ENCODE results near the gene TXNRD1. TPM values are rescaled to one million over a fixed set of nuclear protein-coding genes. Genes with fewer than 3 reads are reported as not detected.
"Not testable (repeated sequence)": the region's sequence is repeated elsewhere in the genome, so short reads cannot be mapped to it uniquely, and the experiment has no call there.

The TXNRD1 gene
- total RNA-seq, 4 donors from 2014 or later = 33.1 to 52.1 (median 39.4) TPM

DNA sequence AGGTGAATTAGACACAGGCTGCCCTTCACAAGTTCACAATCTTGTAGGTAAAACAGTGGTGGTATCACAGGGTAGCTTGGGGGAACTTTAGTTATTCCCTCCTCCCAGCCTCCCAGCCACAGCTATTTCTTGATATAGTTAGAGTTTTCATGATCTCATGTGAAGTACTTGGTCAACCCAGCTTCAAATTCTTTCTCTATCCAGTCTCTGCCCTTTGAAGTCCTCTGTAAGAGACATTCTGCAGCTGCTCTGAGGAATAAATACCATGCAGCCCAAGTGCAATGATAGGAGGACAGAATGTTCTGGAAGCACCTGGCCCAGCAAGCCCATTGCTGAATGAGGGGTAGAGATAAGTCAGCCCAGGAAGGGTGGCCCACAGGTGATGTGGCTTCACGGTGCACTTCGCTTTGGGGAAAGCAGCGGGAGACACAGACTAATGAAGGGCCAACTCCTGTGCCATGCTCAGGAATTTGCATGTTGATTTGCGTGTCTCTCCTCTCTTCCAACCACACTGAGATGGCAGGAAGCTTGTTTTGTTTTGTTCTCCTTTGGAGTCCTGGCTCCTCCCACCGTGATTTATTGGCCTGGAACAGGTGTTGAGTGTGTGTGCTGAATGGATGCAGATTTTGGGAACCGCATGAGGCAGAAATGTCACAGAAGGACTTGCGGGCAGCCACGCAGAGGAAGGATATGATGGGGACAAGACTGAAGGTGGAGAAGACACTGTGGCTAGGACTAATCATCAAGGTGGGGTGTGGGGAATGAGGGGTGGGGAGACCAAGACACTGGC lies 8.0 kb upstream of the TXNRD1 start:
- Histone ChIP-seq H3K4me3 (no peak overlapping the region), H3K27me3 (no peaks in the 10 kb centered on the region), H3K27ac (no peak overlapping the region), H3K9me3 (no peaks in the 10 kb centered on the region), H3K36me3 (no peaks in the 10 kb centered on the region), H3K4me1 (no peaks in the 10 kb centered on the region)
- DNase-seq (ENCODE audit: low spot score in 2 of 2) = no peak
- 78% methylated on average over 8 of the region's 8 CpGs for WGBS
- TF ChIP-seq POLR2A (IDR thresholded peaks at IDR 0.05) (no peak), POLR2AphosphoS5 (IDR thresholded peaks at IDR 0.05) (no peak), EP300 (IDR thresholded peaks at IDR 0.05) (no peak)
- TF ChIP-seq, protein P1, sequence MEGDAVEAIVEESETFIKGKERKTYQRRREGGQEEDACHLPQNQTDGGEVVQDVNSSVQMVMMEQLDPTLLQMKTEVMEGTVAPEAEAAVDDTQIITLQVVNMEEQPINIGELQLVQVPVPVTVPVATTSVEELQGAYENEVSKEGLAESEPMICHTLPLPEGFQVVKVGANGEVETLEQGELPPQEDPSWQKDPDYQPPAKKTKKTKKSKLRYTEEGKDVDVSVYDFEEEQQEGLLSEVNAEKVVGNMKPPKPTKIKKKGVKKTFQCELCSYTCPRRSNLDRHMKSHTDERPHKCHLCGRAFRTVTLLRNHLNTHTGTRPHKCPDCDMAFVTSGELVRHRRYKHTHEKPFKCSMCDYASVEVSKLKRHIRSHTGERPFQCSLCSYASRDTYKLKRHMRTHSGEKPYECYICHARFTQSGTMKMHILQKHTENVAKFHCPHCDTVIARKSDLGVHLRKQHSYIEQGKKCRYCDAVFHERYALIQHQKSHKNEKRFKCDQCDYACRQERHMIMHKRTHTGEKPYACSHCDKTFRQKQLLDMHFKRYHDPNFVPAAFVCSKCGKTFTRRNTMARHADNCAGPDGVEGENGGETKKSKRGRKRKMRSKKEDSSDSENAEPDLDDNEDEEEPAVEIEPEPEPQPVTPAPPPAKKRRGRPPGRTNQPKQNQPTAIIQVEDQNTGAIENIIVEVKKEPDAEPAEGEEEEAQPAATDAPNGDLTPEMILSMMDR (IDR thresholded peaks at IDR 0.05) = no peak

DNA sequence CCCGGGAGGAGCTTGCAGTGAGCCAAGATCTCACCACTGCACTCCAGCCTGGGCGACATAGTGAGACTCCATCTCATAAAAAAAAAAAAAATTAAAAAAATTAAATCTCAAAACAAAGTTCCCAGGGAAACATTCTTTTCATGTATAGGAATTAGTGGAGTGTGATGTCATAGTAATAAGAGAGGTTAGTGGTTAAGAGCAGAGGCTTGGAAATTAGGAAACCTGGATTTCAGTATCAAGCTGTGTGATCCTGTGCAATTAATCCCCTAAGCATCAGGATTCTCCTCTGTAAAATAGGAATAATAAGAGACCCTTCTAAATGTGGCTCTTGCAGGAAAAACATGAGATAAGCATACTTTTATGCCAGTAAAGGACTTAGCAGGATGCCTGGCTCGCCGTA lies 3.1 kb upstream of the TXNRD1 start:
- no peak overlapping the region for H3K27ac ChIP-seq
- no peak for DNase-seq (ENCODE audit: low spot score in 2 of 2)
- no peaks in the 10 kb centered on the region for H3K9me3 ChIP-seq
- H3K4me1 ChIP-seq = peaks cover 10% of the 10 kb centered on the region
- 90% methylated on average over 4 of the region's 4 CpGs for WGBS
- no peaks in the 10 kb centered on the region for H3K27me3 ChIP-seq
- H3K36me3 ChIP-seq = no peaks in the 10 kb centered on the region
- H3K4me3 ChIP-seq = no peak overlapping the region
- no peak for TF ChIP-seq POLR2AphosphoS5 (IDR thresholded peaks at IDR 0.05)
- TF ChIP-seq, protein P1 (IDR thresholded peaks at IDR 0.05) = no peak
- no peak for TF ChIP-seq POLR2A (IDR thresholded peaks at IDR 0.05)
- no peak for TF ChIP-seq EP300 (IDR thresholded peaks at IDR 0.05)

DNA sequence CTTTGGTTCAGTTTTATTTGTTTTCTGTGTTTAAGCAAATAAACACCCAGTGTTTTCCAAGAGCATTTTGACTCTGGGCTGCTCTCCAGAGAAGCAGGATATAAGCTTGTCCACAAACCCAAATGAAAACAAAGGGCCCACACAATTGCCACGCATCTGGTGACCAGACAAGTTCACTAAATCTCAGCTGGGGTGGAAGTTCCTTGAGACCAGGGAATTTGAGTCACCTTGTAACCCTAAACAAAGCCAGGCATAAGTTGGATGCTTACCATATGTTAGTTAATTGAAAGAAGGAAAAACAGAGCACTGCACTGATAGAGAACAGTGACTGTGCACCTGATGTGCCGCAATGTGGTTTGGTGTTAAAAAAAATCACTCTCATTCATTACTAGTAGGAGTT lies 1.6 kb upstream of the TXNRD1 start:
- Histone ChIP-seq H3K9me3 (no peaks in the 10 kb centered on the region), H3K4me1 (peaks cover 13% of the 10 kb centered on the region), H3K36me3 (no peaks in the 10 kb centered on the region), H3K27ac (no peak overlapping the region), H3K4me3 (no peak overlapping the region), H3K27me3 (no peaks in the 10 kb centered on the region)
- no peak for DNase-seq (ENCODE audit: low spot score in 2 of 2)
- no peak for TF ChIP-seq POLR2A (IDR thresholded peaks at IDR 0.05)
- no peak for TF ChIP-seq EP300 (IDR thresholded peaks at IDR 0.05)
- no peak for TF ChIP-seq POLR2AphosphoS5 (IDR thresholded peaks at IDR 0.05)
- TF ChIP-seq, protein P1 (IDR thresholded peaks at IDR 0.05) = no peak
- WGBS = 57% methylated on average over 2 of the region's 2 CpGs

DNA sequence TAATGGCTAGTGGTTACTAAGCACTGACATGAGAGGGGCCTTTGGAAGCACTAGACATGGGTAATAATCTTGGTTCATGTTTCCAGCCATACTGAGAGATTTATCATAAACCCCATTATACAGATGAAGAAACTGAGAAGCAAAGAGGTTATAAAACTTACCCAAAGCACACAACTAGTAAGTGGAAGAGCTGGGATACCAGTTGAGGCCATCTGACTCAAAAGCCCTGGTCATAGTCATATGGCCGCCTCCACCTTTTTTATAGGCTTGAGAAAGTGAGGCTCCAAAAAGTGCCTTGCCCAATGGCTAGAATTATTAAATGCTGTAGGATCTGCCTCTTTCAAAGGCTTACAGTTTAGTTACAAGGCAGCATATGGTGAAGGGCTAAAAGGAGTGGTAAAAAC lies 944 bp downstream of the TXNRD1 start:
- 94% methylated on average over 1 of the region's 1 CpG for WGBS
- peaks cover 29% of the 10 kb centered on the region for H3K4me1 ChIP-seq
- H3K27ac ChIP-seq = no peak overlapping the region
- no peak for TF ChIP-seq EP300 (IDR thresholded peaks at IDR 0.05)
- no peak for TF ChIP-seq POLR2A (IDR thresholded peaks at IDR 0.05)
- TF ChIP-seq, protein P1 (IDR thresholded peaks at IDR 0.05) = no peak
- no peak for TF ChIP-seq POLR2AphosphoS5 (IDR thresholded peaks at IDR 0.05)
- no peaks in the 10 kb centered on the region for H3K27me3 ChIP-seq
- H3K36me3 ChIP-seq = no peaks in the 10 kb centered on the region
- H3K9me3 ChIP-seq = no peaks in the 10 kb centered on the region
- no peak overlapping the region for H3K4me3 ChIP-seq
- DNase-seq (ENCODE audit: low spot score in 2 of 2) = no peak

DNA sequence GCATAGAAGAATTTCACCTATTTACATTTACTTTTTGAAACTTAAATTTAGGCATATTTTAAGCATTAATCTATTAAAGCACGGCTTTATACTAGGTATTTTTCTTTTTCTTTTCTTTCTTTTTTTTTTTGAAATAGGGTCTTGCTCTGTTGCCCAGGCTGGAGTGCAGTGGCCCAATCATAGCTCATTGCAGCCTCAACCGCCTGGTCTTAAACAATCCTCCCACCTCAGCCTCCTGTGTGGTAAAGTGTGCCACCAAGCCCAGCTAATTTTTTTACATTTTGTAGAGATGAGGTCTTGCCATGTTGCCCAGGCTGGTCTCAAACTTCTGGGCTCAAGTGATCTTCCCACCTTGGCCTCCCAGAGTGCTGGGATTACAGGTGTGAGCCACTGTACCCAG lies 2.9 kb downstream of the TXNRD1 start:
- H3K36me3 ChIP-seq; H3K9me3 ChIP-seq; DNase-seq (ENCODE audit: low spot score in 2 of 2); H3K27me3 ChIP-seq; H3K4me3 ChIP-seq: not testable (repeated sequence)
- Histone ChIP-seq H3K4me1 (peaks cover 29% of the 10 kb centered on the region), H3K27ac (peak overlapping the region; percentile 83)
- WGBS = 98% methylated on average over 2 of the region's 2 CpGs
